ENCODE data around the gene SLC11A2. TPM values are rescaled to one million over a fixed set of nuclear protein-coding genes. Genes with fewer than 3 reads are reported as not detected.

SLC11A2 gene
- total RNA-seq, 1 experiment from 2014 or later: 47.9 TPM

DNA sequence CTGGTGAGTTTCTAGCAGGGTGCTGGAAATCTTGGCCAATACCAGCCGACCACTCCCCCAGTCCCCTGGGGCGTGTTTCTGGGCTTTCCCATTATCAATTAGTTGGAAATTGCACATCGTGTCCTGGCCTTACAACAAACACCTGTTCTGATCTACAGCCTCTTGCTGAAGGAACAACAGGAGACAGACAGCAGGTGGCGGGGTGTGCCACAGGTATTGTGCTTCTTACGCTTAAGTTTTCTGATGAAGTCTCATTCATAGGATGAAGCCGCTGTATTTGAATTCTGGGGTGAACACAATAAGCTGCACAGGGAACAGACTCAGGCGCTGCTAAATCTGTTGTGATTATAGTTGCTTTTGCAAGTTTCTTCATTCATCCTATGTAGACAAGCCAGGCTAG, 73.1 kb downstream of the SLC11A2 start:
- Histone ChIP-seq H4K5ac (ENCODE audit: insufficient read length, low read depth, low read length) (no peak overlapping the region), H3K4ac (ENCODE audit: low read depth, low read length) (no peak overlapping the region), H4K91ac (ENCODE audit: insufficient read length, low read depth, low read length) (no peak overlapping the region), H2BK12ac (ENCODE audit: insufficient read length, low read depth, low read length) (no peak overlapping the region), H3K27ac (ENCODE audit: insufficient read length, low read depth, low read length) (no peak overlapping the region), H2BK5ac (ENCODE audit: insufficient read length, low read length) (no peak overlapping the region), H3K18ac (ENCODE audit: insufficient read length, low read depth, low read length) (no peak overlapping the region), H3K4me1 (ENCODE audit: insufficient read depth, low read length) (no peaks in the 10 kb centered on the region), H3K79me2 (ENCODE audit: insufficient read depth, low read length) (no peaks in the 10 kb centered on the region), H3K23ac (ENCODE audit: insufficient read length, low read depth, low read length) (no peak overlapping the region), H2BK15ac (ENCODE audit: low read depth, low read length) (no peak overlapping the region), H3K56ac (ENCODE audit: insufficient read length, low read depth, low read length) (no peak overlapping the region), H3K9me3 (ENCODE audit: control insufficient read depth, low read depth, low read length) (no peaks in the 10 kb centered on the region), H4K20me1 (ENCODE audit: control insufficient read depth, insufficient read depth, insufficient read length) (no peaks in the 10 kb centered on the region), H3K23me2 (ENCODE audit: insufficient read length, low read depth, low read length, poor library complexity, severe bottlenecking) (no peaks in the 10 kb centered on the region), H3K4me2 (ENCODE audit: insufficient read depth, insufficient read length, low read length) (no peak overlapping the region), H3K27me3 (ENCODE audit: insufficient read depth, low read length) (no peaks in the 10 kb centered on the region), H3K79me1 (ENCODE audit: insufficient read depth, low read depth, low read length, poor library complexity, severe bottlenecking) (no peaks in the 10 kb centered on the region), H2AK5ac (ENCODE audit: insufficient read length, low read length) (no peak overlapping the region), H2BK20ac (ENCODE audit: low read depth, low read length, poor library complexity, severe bottlenecking) (no peak overlapping the region), H3K9ac (ENCODE audit: extremely low read depth, insufficient read length, low read length) (no peak overlapping the region), H3K14ac (ENCODE audit: insufficient read depth, low read length) (no peak overlapping the region), H4K8ac (replicated peaks; ENCODE audit: insufficient read length, low read depth, low read length) (no peak overlapping the region), H2AFZ (ENCODE audit: low read length) (no peak overlapping the region), H3T11ph (ENCODE audit: low read length) (no peak overlapping the region), H2BK120ac (ENCODE audit: low read depth, low read length, poor library complexity, severe bottlenecking) (no peak overlapping the region)
- Mint-ChIP-seq H3K36me3 (ENCODE audit: insufficient read depth in 1 of 3, low read depth in 3 of 3) (no peaks in the 10 kb centered on the region; a peak in 1 of 7 replicates), H3K4me1 (peaks cover 0 to 7% of the 10 kb centered on the region in 2 experiments; a peak in 2 of 4 replicates), H3K9me3 (peaks cover 2 to 5% of the 10 kb centered on the region in 2 experiments; a peak in 2 of 5 replicates), H3K4me3 (no peak overlapping the region), H3K27ac (no peak overlapping the region), H3K27me3 (ENCODE audit: low read depth) (no peaks in the 10 kb centered on the region)
- DNase-seq: no peak
- TF ChIP-seq, protein P1, sequence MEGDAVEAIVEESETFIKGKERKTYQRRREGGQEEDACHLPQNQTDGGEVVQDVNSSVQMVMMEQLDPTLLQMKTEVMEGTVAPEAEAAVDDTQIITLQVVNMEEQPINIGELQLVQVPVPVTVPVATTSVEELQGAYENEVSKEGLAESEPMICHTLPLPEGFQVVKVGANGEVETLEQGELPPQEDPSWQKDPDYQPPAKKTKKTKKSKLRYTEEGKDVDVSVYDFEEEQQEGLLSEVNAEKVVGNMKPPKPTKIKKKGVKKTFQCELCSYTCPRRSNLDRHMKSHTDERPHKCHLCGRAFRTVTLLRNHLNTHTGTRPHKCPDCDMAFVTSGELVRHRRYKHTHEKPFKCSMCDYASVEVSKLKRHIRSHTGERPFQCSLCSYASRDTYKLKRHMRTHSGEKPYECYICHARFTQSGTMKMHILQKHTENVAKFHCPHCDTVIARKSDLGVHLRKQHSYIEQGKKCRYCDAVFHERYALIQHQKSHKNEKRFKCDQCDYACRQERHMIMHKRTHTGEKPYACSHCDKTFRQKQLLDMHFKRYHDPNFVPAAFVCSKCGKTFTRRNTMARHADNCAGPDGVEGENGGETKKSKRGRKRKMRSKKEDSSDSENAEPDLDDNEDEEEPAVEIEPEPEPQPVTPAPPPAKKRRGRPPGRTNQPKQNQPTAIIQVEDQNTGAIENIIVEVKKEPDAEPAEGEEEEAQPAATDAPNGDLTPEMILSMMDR (conservative IDR thresholded peaks at IDR 0.05): no peak
- WGBS (ENCODE audit: extremely low coverage, insufficient read length, low lambda C conversion rate): no CpG with 5 or more reads among the region's 7 CpGs

All from H9 (cell line).